Pericardium fibroblast (primary cell): Measurements from ENCODE around the gene PLEKHA3. TPM values are rescaled to one million over a fixed set of nuclear protein-coding genes. Genes with fewer than 3 reads are reported as not detected.

Experiments
- total RNA-seq: library from RNA; depleted of rRNA; stranded (reverse); fragments of >200 nt; gene quantifications from 2 replicates; pipeline ENCODE4 v1.2.3, GENCODE V29; 2015

PLEKHA3 gene
- 3.4 and 4.3 TPM in 2 replicates for total RNA-seq

GRCh38 chr2:178480227-178481181 lies at the start of gene PLEKHA3:
Gene PLEKHA3 (plus strand): TSS chr2:178480457. CDS start chr2:178480870, 413 bp downstream.

GRCh38 chr2:178450774-178451525 lies 29.3 kb upstream of the PLEKHA3 start, which contains the start of the genes PJVK and PRKRA:
Gene PJVK (plus strand): TSS chr2:178451378. CDS start chr2:178453410, 2,032 bp downstream.
Gene PRKRA (minus strand): TSS chr2:178451175. CDS start chr2:178451030, 145 bp downstream.

GRCh38 chr2:178478439-178479274 lies 1.6 kb upstream of the PLEKHA3 start, which contains the start of gene FKBP7:
Gene FKBP7 (minus strand): TSS chr2:178478600. CDS start chr2:178478499, 101 bp downstream.

Other genes starting within 250 kb of the PLEKHA3 start
- gene PRKRA, start 29.3 kb upstream of the PLEKHA3 start, total RNA-seq, result 35.9 and 42.6 TPM in 2 replicates
- gene PJVK, start 29.1 kb upstream of the PLEKHA3 start, total RNA-seq, result 0.12 and 1.9 TPM in 2 replicates
- gene FKBP7, start 1.9 kb upstream of the PLEKHA3 start, total RNA-seq, result 43.9 and 61.1 TPM in 2 replicates